ENCODE results near the gene ADARB1.

ADARB1 gene

GRCh38 chr21:45075596-45076244 is 1.3 kb downstream of the ADARB1 start:
- DNase-seq (ENCODE audit: low spot score), result no peak

DNA sequence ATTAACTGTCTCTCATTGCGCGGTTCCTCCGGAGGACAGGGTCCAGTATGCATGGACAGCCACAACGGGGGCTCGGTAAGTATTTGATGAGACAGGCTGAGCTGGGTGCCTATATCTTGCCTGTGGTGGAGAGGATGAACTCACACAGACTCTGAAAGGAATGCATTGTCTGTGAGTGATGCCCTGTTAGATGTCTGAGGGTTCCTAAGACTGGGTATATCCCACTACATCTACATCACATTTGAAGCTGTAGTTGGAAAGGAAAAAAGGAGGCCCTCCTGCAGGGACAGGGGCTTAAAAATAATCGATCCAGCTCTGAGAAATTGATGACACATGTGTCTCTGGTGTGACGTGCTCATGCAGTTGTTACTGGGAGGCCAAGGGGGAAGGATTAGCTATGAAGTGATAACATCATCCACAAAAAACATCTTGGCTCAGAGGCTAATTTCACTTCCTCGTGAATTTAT is 1.9 kb downstream of the ADARB1 start:
- DNase-seq (ENCODE audit: low spot score), result peak; percentile 31

DNA sequence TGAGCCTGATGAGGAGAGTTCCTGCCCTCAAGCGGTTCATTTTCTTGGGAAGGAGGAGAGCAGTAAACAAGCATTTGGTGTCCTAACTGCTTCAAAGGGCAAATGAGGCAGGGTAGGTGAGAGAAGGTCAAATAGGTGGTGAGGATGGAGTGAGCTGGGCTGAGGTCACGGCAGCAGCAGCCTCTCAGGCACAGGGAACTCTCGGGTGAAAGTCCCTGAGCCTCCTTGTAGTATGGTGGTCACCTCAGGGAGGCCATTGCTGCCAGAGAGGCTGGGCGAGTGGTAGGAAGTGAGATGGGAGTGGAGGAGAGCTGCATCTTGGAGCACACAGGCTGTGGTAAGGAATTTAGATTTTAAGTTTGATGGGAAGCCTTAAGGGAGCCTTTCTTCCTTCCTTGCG is 4.0 kb downstream of the ADARB1 start:
- no peak for DNase-seq (ENCODE audit: low spot score)

DNA sequence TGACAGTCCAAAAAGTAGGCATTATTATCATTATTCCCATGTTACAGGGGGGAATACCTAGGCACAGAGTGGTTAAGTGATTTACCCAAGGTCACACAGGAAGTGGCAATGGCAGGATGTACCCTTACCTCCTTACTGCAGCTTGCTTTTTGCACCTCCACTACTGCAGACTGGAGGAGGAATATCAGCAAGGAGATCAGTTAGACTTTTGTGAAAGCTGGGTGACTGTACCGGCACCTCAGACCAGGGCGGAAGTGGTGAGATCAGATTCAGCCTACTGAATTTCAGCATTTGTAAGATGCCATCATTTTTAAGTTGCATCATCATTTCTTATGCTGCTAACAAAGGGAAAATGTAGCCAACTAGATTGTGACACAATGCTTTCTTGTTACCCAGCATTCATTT is 4.5 kb downstream of the ADARB1 start:
- peak; percentile 42 for DNase-seq (ENCODE audit: low spot score)

DNA sequence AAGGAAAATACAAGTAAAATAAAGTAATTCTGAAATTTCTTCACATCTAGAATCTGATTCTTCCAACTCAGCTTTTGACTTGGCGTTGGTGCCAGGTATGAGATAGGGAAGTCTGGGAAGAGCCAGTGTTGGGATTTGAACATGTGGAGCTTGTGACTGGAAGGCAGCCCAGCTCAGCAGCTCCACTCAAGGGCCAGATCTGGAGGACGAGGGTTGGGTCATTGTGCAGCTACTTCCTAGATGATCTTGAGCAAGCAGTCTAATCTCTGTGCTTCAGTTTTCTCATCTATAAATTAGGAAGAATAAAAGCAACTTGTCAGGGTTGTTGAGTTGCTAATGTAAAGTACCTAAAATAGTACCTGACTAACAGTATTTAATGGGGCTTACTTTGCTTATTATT is 5.0 kb downstream of the ADARB1 start:
- no peak for DNase-seq (ENCODE audit: low spot score)

DNA sequence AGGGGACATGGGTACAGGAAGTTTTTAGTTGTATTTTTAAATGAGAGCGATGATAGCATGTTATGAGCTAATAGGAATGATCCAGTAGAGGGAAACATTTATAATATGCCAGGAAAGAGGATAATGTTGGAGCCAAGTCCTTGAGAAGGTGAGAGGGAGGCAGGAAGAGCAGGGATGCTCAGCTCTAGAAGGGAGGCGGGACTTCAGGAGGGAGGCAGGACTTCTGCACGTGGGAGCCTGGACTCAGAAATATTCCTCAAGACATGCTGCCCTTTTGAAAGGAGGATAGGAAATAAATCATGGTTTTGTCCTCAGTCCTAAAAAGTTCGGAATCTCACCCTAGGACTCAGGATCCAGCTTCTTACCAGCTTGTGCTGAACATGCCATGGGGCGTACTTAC is 5.9 kb downstream of the ADARB1 start:
- no peak for DNase-seq (ENCODE audit: low spot score)

DNA sequence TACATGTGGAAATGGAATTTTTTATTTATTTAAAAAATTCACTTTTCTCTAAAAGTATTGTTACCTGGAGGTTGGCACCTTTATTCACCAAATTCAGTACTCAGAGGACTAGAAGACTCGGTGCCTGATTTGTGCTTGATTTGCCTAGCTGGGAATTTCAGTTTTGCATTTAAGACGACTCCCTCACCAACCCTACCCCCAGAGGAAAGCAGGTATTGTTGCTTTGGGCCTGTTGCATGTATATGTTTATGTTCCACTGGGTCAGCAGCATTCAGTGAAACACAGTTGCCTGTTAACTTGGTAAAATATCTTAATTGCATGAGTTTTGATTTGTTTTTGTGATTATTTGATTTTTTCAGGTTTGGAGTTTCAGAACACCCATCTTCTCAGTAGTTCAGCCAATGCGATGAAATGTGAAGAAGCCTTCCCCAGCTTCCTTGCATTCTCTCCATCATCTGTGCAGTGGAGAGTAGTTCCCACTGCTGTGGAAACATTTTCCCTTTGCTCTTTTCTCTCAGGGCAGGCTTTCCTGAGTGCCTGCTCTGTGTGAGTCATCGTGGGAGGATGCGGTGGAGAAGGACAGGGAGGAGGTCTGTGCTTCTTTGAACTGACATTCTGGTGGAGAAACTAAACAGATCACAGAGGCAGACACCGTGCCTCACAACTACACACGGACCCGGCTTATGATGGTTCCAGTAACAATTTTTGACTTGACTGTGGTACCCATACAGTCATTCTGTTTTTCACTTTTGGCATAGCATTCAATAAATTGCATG is 6.4 kb downstream of the ADARB1 start:
- DNase-seq (ENCODE audit: low spot score), result peak; percentile 76

DNA sequence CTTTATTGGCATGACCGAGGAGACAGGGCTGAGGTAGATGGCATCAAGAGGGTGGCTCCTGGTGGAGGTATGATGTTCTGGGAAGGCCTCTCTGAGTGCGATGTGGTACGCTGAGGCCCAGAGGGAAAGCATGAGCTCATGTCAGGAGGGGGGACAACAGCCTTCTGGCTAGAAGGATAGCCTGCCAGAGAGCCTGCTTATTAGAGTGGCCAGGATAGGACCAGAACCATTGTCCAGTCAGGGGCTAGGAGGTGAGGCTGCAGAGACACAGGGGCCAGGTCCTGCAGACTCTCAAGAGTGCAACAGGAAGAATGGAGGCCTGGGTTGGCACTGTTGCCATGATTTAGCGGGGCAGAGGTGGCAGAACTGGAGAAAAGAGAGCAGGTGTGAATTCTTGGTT is 7.3 kb downstream of the ADARB1 start:
- no peak for DNase-seq (ENCODE audit: low spot score)

- DNase-seq (ENCODE audit: low spot score), result no peak
Observed at GRCh38 chr21:45082736-45083135, 8.4 kb downstream of the ADARB1 start.

DNA sequence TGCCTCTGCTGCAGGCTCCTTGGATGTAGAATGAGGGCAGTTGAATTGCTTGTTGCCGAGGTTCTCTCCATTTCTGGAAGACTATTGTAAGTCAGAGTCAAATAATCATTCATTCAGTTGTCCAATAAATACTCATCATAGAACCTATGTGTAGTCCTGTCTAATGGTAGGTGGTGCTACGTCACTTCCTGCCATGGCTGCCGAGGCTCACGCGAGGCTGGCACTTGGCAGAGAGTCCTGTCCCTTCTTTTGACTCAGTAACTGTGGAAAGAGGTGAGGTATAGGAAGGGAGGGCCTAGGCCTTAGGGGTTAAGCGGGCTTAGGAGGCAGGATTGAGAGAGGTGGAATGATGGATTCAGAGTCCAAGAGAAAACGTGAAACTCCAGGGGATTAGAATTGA is 9.7 kb downstream of the ADARB1 start:
- DNase-seq (ENCODE audit: low spot score), result no peak

GRCh38 chr21:45084881-45085536 is 10.6 kb downstream of the ADARB1 start:
- DNase-seq (ENCODE audit: low spot score), result no peak

GRCh38 chr21:45085700-45086099 is 11.3 kb downstream of the ADARB1 start:
- DNase-seq (ENCODE audit: low spot score), result no peak

DNA sequence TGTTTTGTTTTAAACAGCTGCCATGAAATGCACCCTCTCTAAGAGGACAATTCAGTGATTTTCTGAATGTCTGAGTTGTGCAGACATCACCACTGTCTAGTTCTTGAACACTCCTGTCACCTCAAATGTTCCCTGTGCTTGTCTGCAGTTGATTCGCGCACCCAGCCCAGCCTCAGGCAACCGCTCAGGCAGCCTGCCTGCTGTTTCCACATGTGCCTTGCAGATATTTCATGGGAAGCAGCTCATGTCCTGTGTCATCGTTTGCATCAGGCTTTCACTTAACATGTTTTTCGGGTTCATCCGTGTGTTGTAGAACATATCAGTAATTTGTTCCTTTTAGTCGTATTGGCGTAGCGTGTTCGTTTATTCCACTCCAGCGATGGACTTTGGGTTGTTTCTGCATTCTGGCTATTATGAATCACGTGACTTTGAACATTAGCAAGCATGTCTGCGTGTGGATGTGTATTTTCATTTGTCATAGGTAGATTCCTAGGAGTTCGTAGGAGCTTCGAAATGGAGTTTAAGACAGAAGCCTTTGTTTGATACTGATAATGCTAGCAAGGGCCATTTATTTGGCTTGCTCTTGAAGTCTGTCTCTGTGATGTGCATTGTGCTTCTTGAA is 12.1 kb downstream of the ADARB1 start:
- DNase-seq (ENCODE audit: low spot score), result no peak

DNA sequence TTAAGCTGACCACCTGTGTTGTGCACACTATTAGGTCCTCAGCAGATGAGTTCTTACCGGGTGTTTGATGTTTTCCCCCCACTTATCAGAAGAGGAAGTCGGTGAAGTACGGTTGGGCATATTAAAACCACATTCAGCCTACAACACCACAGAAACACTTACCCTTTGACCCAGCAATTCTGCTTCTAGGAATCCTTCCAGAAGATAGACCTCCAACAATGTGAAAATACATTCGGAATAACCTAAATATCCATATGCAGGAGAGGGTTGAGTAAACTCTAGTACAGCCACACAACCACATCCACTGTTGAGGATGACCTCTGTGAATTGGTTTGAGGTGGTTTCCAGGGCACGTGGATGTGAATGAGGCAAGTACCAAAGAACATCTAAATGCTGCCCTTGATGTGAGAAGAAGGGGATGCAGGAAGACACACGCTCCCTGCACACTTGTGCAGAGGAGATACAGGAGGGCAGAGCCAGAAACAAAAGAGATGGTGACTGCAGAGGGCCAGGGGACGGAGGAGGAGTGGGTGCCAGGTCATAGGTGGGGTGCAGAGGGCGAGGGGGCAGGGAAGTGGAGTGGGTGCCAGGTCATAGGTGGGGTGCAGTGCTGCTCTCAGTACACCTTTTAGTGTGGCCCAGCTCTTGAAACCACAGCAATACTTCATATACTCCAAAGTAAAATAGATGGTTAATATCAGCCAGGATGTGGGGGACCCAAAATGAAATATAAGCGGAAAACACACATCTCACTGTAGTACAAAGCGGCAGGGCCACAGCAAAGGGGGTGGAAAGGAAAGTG is 12.8 kb downstream of the ADARB1 start:
- DNase-seq (ENCODE audit: low spot score), result no peak

- DNase-seq (ENCODE audit: low spot score), result no peak
Observed at GRCh38 chr21:45088116-45088515, 13.7 kb downstream of the ADARB1 start.

DNA sequence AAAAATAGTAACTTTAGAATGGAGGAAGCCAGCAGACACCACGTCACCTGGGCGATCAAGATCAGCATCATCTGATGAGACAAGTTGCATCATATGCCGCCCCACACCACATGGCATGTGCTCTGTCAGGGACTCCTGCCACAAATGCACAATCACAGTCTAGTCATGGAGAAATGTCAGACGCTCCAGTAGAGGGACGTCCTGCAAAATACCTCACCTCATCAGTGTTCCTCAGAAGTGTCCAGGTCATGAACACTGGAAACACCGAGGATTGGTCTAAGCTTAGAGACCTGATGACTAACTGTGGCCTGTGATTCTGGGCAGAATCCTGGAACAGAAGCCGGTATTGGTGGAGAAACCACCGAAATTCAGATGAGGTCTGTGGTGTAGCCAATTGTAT is 14.3 kb downstream of the ADARB1 start:
- no peak for DNase-seq (ENCODE audit: low spot score)

DNA sequence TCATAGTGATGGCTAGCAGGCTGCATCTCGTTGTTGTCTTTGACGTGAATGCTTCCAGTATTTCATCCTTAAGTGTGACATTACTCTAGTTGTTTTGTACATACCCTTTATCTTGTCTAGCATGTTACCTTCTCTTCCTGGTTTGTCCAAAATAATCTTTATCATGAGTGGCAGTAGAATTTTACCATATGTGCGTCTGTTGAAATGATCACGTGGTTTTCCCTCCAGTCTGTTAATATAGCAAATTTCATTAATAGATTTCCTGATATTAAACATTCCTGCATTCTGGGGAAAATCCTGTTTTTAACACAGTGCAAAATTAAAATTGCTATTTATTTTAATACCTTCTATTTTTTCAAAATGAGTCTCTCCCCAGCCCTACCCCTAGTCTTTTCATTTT is 15.6 kb downstream of the ADARB1 start:
- no peak for DNase-seq (ENCODE audit: low spot score)

- DNase-seq (ENCODE audit: low spot score), result no peak
Observed at GRCh38 chr21:45090966-45091365, 16.6 kb downstream of the ADARB1 start.

- DNase-seq (ENCODE audit: low spot score), result peak; percentile 27
Observed at GRCh38 chr21:45091550-45092322, 17.4 kb downstream of the ADARB1 start.

GRCh38 chr21:45093035-45093532 is 18.7 kb downstream of the ADARB1 start:
- no peak for DNase-seq (ENCODE audit: low spot score)

- no peak for DNase-seq (ENCODE audit: low spot score)
Observed at GRCh38 chr21:45094412-45094811, 20.0 kb downstream of the ADARB1 start.

Measured in AG08395 (cell line).